Measurements from ENCODE around the gene PRPS1.

- TF ChIP-seq CTCF (IDR thresholded peaks at IDR 0.05): no peak
- no peak for TF ChIP-seq POLR2A (IDR thresholded peaks at IDR 0.05)
- no peak for TF ChIP-seq POLR2AphosphoS5 (IDR thresholded peaks at IDR 0.05; ENCODE audit: insufficient read depth in 1 of 2, low read depth in 1 of 2)
Observed at GRCh38 chrX:107581923-107582322, 46.4 kb upstream of the PRPS1 start.

Data from vagina (tissue), 2 donors.